T-helper 2 cell treated with Interferon-gamma antibody and Interleukin-4, amounts not matched to agents 5 μg/mL and 100 μg/mL, for 36 hours (primary cell): ENCODE measurements around the gene ZNF746.

Experiments used
- DNase-seq: peaks from one replicate; pipeline ENCODE4 v3.0.0; 2021; ENCODE audit warnings: low spot score
- H3K27ac Mint-ChIP-seq: one replicate; pipeline ENCODE4 v1.8.0; 2021; ENCODE audit warnings: mild to moderate bottlenecking, mixed read lengths
- H3K27me3 Mint-ChIP-seq: one replicate; pipeline ENCODE4 v1.8.0; 2021; ENCODE audit warnings: low read depth, mixed read lengths
- H3K36me3 Mint-ChIP-seq: one replicate; pipeline ENCODE4 v1.8.0; 2021; ENCODE audit warnings: low read depth, mixed read lengths
- H3K4me1 Mint-ChIP-seq: one replicate; pipeline ENCODE4 v1.8.0; 2021; ENCODE audit warnings: low read depth, mixed read lengths
- H3K4me3 Mint-ChIP-seq: one replicate; pipeline ENCODE4 v1.8.0; 2022; ENCODE audit warnings: mild to moderate bottlenecking, moderate library complexity, mixed read lengths
- H3K9me3 Mint-ChIP-seq: one replicate; pipeline ENCODE4 v1.8.0; 2021; ENCODE audit warnings: mixed read lengths

ZNF746 gene

GRCh38 chr7:149476791-149477190, 20.8 kb downstream of the ZNF746 start:
- H3K9me3 Mint-ChIP-seq = peaks cover 13% of the 10 kb centered on the region
- no peak for DNase-seq
- H3K27me3 Mint-ChIP-seq = no peaks in the 10 kb centered on the region
- H3K36me3 Mint-ChIP-seq = peaks cover 70% of the 10 kb centered on the region
- H3K27ac Mint-ChIP-seq = no peak overlapping the region
- H3K4me3 Mint-ChIP-seq = no peak overlapping the region
- peaks cover 1% of the 10 kb centered on the region for H3K4me1 Mint-ChIP-seq

- Mint-ChIP-seq H3K4me3 (no peak overlapping the region), H3K9me3 (peaks cover 13% of the 10 kb centered on the region), H3K4me1 (peaks cover 1% of the 10 kb centered on the region), H3K27me3 (no peaks in the 10 kb centered on the region), H3K27ac (no peak overlapping the region), H3K36me3 (peaks cover 73% of the 10 kb centered on the region)
- DNase-seq = no peak
Observed at GRCh38 chr7:149475121-149476045, 22.2 kb downstream of the ZNF746 start.

GRCh38 chr7:149474309-149475120, 23.1 kb downstream of the ZNF746 start:
- Mint-ChIP-seq H3K27me3 (no peaks in the 10 kb centered on the region), H3K4me3 (no peak overlapping the region), H3K9me3 (peaks cover 13% of the 10 kb centered on the region), H3K4me1 (peaks cover 1% of the 10 kb centered on the region), H3K36me3 (peaks cover 73% of the 10 kb centered on the region), H3K27ac (no peak overlapping the region)
- DNase-seq = no peak

- no peaks in the 10 kb centered on the region for H3K4me1 Mint-ChIP-seq
- peaks cover 61% of the 10 kb centered on the region for H3K36me3 Mint-ChIP-seq
- no peak for DNase-seq
- H3K4me3 Mint-ChIP-seq = no peak overlapping the region
- H3K27ac Mint-ChIP-seq = no peak overlapping the region
- no peaks in the 10 kb centered on the region for H3K27me3 Mint-ChIP-seq
- H3K9me3 Mint-ChIP-seq = peaks cover 3% of the 10 kb centered on the region
Observed at GRCh38 chr7:149473251-149473650, 24.4 kb downstream of the ZNF746 start.

GRCh38 chr7:149471289-149471953, 26.2 kb downstream of the ZNF746 start:
- Mint-ChIP-seq H3K27ac (no peak overlapping the region), H3K9me3 (peaks cover 2% of the 10 kb centered on the region), H3K36me3 (peaks cover 47% of the 10 kb centered on the region), H3K27me3 (peaks cover 1% of the 10 kb centered on the region), H3K4me3 (no peak overlapping the region), H3K4me1 (no peaks in the 10 kb centered on the region)
- DNase-seq = no peak

GRCh38 chr7:149469806-149470205, 27.8 kb downstream of the ZNF746 start:
- H3K4me1 Mint-ChIP-seq = no peaks in the 10 kb centered on the region
- no peak overlapping the region for H3K27ac Mint-ChIP-seq
- no peak for DNase-seq
- peaks cover 39% of the 10 kb centered on the region for H3K36me3 Mint-ChIP-seq
- peaks cover 8% of the 10 kb centered on the region for H3K27me3 Mint-ChIP-seq
- peaks cover 5% of the 10 kb centered on the region for H3K9me3 Mint-ChIP-seq
- H3K4me3 Mint-ChIP-seq = no peak overlapping the region

- H3K27ac Mint-ChIP-seq = no peak overlapping the region
- H3K9me3 Mint-ChIP-seq = peaks cover 5% of the 10 kb centered on the region
- DNase-seq = no peak
- H3K36me3 Mint-ChIP-seq = peaks cover 26% of the 10 kb centered on the region
- H3K4me3 Mint-ChIP-seq = no peak overlapping the region
- H3K4me1 Mint-ChIP-seq = no peaks in the 10 kb centered on the region
- H3K27me3 Mint-ChIP-seq = peaks cover 16% of the 10 kb centered on the region
Observed at GRCh38 chr7:149468208-149468607, 29.4 kb downstream of the ZNF746 start.

GRCh38 chr7:149467321-149467859, 30.2 kb downstream of the ZNF746 start:
- Mint-ChIP-seq H3K36me3 (peaks cover 18% of the 10 kb centered on the region), H3K27me3 (peaks cover 18% of the 10 kb centered on the region), H3K27ac (no peak overlapping the region), H3K9me3 (peaks cover 5% of the 10 kb centered on the region), H3K4me3 (no peak overlapping the region), H3K4me1 (no peaks in the 10 kb centered on the region)
- DNase-seq = no peak

GRCh38 chr7:149466364-149466763, 31.2 kb downstream of the ZNF746 start:
- Mint-ChIP-seq H3K4me3 (no peak overlapping the region), H3K27me3 (peaks cover 21% of the 10 kb centered on the region), H3K9me3 (peaks cover 5% of the 10 kb centered on the region), H3K27ac (no peak overlapping the region), H3K36me3 (peaks cover 12% of the 10 kb centered on the region), H3K4me1 (peaks cover under 1% of the 10 kb centered on the region)
- no peak for DNase-seq

GRCh38 chr7:149463500-149464161, 34.0 kb downstream of the ZNF746 start:
- Mint-ChIP-seq H3K9me3 (peaks cover 5% of the 10 kb centered on the region), H3K4me3 (no peak overlapping the region), H3K27me3 (peaks cover 25% of the 10 kb centered on the region), H3K27ac (no peak overlapping the region), H3K36me3 (no peaks in the 10 kb centered on the region), H3K4me1 (peaks cover 11% of the 10 kb centered on the region)
- no peak for DNase-seq

GRCh38 chr7:149462101-149462520, 35.5 kb downstream of the ZNF746 start:
- peaks cover 25% of the 10 kb centered on the region for H3K27me3 Mint-ChIP-seq
- H3K36me3 Mint-ChIP-seq = no peaks in the 10 kb centered on the region
- no peak overlapping the region for H3K27ac Mint-ChIP-seq
- peak overlapping the region; percentile 2 for H3K4me3 Mint-ChIP-seq
- H3K9me3 Mint-ChIP-seq = peaks cover 5% of the 10 kb centered on the region
- peaks cover 18% of the 10 kb centered on the region for H3K4me1 Mint-ChIP-seq
- no peak for DNase-seq

- Mint-ChIP-seq H3K27ac (peak within 1 kb of the TSS; percentile 70), H3K36me3 (no peaks in the 10 kb centered on the region), H3K9me3 (no peaks in the 10 kb centered on the region), H3K27me3 (peaks cover 16% of the 10 kb centered on the region), H3K4me1 (peaks cover 18% of the 10 kb centered on the region), H3K4me3 (peak within 1 kb of the TSS; percentile 83)
- peak; percentile 79 for DNase-seq
Observed at GRCh38 chr7:149460493-149461277, 36.9 kb downstream of the ZNF746 start, which contains the start of gene ZNF777. Gene ZNF777 (minus strand): TSS chr7:149461062. CDS start chr7:149456022, 5,040 bp downstream.
